Measurements from ENCODE around the gene ZNF565.

DNA sequence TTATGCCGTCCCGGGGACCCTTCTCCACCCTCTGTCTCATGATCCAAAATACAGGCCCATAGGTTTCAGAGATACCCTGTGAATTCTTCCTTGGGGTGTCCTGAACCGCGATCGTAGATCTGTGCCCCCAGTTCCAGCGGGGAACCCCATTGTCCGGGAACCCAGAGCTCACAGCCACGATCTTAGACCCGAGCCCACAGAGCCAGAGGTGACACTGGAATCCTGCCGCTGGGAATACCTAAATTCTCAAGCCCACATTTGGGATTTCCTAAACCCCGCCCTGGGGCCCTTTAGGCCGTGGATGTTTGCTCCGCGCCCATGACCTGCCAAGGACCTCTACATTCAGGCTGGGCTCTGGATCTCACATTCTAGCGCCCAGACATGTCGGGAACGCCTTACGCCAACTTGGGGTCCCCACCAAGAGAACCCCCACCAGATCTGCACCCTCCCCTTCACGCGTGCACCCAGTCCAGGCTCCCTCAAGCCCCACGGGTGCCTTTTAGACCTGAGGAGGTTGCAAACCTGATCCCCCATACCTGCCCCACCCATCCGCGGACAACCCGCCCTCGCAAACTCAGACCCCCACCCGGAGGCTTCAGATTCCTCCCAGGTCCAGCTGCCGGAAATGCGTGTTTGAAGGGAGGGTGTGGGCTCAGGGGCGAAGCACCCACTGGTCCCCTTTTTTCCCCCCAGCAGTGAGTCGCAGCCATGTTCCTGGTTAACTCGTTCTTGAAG, 74.0 kb downstream of the ZNF565 start:
- TF ChIP-seq, protein P1, sequence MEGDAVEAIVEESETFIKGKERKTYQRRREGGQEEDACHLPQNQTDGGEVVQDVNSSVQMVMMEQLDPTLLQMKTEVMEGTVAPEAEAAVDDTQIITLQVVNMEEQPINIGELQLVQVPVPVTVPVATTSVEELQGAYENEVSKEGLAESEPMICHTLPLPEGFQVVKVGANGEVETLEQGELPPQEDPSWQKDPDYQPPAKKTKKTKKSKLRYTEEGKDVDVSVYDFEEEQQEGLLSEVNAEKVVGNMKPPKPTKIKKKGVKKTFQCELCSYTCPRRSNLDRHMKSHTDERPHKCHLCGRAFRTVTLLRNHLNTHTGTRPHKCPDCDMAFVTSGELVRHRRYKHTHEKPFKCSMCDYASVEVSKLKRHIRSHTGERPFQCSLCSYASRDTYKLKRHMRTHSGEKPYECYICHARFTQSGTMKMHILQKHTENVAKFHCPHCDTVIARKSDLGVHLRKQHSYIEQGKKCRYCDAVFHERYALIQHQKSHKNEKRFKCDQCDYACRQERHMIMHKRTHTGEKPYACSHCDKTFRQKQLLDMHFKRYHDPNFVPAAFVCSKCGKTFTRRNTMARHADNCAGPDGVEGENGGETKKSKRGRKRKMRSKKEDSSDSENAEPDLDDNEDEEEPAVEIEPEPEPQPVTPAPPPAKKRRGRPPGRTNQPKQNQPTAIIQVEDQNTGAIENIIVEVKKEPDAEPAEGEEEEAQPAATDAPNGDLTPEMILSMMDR (IDR thresholded peaks at IDR 0.05; ENCODE audit: low read length) = no peak
- no peak for TF ChIP-seq EZH2 (IDR thresholded peaks at IDR 0.05; ENCODE audit: borderline replicate concordance, low read length)

Measured in OCI-LY1 (cell line).